Inferior parietal cortex (tissue), 1 donor: Measurements from ENCODE around the gene SIRT2.

Source experiments
- DNase-seq: peaks from one replicate; pipeline ENCODE4 v3.0.0-alpha.2; 2016; ENCODE audit errors: extremely low spot score

Gene SIRT2

DNA sequence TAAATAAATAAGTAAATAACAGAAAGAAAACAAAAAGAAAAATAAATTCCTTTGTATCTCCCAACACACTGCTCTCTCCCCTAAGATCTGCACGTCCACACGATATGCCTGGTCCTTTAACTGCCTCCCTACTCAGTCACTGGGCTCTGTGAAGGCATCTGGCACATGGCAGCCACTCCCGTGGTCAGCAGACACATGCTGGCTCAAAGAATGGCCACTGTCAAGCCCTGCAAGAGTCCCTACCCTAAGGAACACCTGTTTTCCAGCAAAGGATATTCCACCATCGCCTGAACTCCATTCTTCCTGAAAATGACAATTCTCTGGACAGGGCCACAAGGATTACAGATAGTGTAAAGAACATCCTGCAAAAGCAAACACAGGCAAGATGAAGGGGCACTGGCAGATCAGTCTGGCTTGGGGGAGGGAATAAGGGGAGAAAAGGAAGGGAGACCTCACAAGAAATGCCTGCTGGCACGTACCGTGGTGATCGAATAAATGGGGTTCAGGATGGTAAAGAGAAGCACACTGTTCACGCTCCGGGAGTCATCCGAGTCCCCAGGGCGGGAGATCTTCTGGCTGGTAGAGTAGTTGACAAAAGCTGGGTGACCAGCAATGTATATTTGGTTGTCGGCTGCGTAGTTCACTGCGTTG, 53.9 kb downstream of the SIRT2 start:
- DNase-seq: no peak

DNA sequence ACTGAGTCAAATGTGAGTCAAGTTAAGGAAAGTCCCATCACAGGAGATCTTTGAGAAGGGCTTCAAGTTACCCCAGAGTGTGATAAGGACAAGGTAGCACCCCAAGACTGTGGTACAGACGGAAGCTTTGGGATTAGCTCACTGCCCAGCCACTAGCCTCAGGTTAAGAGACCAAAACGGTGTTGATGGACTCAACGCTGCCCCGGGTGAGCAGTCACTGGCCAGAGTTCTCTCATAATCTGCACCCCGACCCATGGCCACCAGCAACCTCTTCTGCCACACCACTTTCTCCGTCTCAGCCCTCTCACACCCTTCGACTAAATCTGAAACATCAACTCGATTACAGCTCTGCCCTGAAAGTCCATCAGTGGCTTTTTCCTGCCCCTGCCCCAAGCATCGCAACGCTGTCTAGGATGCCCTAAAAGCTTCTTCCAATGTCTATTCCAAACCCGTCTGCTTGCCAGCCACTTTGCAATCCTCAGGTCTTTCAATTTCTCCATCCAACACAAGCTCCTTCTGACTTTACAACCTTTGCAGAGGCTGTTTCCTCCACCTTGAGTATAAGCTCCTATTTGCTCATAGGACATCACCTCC, 55.2 kb downstream of the SIRT2 start:
- no peak for DNase-seq

DNA sequence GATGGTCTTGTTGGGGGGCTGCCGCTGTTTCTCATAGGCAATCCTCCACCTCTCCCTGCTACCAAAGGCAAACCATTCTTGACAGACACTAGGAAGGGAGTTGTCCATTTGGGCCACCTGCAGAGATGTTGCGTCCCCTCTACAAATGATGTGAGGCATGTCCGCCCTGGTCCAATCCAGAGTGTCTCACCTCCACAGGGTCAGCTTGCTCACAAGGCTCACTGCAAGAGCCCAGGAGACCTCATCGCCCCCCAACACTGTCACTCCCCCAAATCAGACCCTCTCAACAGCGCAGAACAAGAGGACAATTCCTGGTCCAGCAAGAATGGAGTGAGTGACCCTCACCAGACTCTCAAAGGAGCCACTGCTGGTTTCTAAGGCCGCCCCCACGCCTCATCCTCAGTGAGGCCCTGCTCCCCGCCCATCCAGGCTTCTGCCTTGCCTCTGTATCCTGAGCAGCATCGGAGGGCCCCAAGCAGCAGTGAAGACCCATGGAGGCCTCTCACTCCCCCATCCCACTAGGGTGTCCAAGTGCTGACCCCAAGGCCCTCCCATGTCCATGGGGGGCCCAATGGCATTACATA, 56.2 kb downstream of the SIRT2 start:
- DNase-seq: no peak

DNA sequence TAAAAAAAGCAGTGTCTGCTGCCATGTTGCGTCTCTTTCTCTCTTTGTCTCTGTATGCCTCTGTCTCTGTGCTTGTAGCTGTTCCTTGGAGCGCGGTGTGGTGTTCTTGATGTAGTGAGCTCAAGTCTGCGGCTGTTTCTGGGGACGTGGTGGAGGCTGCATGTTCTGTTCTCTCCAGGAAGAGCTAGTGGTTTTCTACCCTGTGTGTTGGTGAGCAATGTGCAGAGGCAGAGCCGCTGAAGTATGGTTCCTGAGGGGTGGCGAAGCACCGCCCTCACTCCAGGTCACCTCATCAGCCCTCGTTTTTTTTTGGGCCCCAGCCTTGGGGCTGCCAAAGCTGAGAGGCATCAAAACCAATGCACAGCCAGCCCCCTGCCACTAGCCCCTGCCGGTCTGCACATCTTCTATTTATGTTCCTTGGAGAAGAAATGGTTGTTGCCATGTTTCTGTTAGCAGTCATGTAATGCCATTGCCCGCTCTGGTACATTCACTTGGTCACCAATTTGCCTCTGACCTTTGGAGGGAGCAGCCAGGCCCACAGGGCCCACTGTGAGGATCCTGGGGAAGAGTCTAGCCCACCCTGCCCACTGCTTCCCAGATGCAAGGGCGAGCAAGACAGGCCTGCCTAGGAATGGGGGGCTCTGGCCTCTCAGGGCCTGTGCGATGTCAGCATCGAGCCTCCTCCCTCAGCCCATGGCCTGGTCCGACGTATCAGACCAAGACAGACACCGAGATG, 56.8 kb downstream of the SIRT2 start:
- DNase-seq: no peak

DNA sequence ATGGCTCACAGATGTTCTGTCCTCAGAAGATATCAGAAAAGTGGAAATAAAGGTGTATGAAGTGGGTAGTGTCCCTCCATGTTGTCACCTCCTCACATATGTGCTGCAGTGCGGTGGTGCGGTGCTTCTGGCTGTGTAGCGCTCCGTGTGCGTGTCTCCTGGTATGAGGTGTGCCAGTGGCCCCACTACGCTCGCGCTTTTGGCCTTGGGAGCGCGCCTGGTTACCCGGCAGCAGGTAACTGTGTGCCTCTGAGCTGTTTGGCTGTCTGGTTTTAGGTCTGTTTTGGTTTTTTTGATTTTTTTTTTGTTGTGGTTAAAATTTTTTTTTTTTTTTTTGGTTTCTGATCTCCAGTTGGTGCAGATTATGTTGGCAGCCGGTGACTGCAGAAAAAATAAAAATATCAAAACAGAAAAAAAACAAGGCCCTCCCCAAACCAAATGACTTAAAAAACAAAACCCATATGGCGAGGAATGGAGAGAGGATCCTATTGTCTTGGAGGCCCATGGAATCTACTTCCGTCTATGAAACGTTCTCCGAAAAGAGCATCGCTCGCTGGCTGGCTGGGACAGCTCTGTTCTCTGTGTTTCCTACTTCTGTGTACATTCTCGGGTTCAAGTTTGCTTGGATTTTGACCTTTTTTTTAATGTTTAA, 57.5 kb downstream of the SIRT2 start:
- DNase-seq: no peak

DNA sequence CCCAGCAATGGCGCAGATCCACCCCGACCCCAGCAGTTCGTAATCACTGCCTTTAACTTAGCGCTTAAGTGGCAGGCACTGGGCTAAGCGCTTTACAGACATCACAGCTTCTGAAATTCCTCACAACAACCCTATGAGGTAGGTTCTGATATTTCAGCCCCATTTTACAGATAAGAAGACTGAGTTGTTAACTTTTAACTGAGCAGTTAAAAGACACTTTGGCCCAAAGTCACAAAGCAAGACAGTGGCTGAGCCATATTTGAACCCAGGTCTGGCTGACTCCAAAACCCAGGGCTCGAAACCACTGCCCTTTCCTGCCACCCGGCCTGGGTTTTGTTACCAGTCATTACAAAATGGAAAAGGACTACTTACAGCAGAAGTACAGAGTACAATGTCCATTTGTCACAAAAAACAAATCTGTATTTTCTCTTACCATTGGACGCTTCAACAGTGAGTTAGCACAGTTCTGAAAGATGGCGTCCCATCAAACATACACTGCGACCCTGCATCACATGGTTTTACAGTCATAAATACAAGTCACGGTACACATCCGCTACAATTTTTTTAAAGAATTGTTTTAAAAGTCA, 58.1 kb downstream of the SIRT2 start:
- no peak for DNase-seq

DNA sequence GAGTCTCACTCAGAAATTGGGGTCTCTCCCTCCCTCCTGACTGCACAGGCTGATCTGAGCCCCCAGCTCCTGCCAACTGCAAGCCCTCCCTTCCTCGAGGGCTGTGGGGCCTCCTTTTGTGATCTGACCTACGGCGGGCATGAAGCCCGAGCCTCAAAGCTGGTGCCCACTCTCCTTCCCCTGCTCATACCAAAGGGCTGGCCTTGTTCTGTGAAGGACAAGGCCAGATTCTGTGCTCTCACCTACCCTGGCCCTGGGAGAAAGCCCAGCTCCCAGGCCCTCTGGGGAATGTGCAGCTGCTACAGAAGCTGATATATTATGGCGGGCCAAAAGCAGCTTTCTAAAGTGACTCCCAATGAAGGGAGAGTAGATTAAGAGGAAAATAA, 58.8 kb downstream of the SIRT2 start:
- no peak for DNase-seq

DNA sequence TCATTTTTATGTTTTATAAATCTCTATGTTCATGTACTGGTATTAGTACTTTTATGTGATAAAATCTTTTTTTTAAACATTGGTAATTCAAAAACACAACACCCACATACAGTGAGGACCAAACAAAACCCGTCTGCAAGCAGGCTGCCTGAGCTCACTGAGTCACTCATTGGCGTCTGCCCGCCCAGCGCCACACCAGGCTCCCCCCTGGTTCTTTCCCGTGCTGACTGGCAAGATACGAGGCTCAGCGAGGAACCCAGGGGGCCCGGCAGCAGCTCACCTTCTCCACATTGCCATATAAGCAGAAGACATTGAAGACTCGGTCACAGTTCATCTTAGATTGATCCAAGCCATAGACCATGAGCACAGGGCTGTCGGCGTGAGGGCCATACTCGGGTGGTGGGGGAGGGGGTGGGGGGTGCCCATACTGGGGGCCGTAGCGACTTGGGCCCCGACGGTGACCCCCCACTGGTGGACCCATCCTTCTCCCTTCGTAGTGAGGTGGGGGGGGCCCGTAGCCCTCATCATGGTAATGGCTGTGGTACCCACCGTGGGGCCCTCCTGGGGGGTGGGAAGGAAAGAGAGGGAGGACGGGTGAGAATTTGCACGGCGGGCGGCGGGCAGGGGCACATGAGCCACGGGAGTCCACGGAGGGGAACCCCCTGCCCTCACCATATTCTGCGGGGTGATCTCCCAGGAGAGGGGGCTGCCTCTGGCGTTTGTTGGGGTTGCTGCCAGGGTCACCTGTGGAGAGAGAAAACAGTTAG, 59.4 kb downstream of the SIRT2 start:
- no peak for DNase-seq

DNA sequence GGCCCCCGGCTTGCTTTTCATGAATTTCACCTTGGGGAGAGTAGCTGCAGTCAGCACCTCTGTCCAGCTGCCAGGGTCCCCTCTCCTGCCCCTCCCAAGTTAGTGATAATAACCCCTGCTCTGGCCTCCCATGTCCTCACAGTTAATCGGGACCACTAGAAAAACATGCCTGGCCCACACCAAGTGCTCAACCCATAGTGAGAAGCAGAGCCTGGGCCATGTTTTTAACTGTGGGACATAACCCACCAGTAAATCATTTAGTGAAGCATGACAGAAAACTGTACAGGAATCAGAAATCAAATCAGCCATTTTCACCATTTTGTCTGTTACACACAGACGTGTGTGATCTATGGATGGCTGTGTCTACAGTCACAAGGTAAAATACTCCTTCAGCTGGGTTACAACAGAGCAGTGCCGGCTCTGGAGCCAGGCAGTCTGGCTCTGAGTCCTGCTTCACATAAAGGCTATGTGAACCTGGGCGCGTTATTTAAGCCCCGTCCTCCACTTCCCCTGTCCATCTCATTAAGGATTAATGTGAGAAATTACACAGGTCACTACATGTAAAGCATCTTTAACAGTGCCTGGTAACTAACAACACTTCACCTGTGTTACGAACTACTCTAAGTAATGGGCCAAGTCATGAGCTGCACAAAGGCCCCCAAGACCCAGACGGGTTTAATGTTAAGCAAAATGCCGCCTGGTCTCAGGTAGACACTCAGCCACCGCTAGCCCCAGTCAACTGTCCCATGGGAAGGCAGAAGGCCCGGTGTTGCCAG, 60.2 kb downstream of the SIRT2 start:
- DNase-seq: no peak

DNA sequence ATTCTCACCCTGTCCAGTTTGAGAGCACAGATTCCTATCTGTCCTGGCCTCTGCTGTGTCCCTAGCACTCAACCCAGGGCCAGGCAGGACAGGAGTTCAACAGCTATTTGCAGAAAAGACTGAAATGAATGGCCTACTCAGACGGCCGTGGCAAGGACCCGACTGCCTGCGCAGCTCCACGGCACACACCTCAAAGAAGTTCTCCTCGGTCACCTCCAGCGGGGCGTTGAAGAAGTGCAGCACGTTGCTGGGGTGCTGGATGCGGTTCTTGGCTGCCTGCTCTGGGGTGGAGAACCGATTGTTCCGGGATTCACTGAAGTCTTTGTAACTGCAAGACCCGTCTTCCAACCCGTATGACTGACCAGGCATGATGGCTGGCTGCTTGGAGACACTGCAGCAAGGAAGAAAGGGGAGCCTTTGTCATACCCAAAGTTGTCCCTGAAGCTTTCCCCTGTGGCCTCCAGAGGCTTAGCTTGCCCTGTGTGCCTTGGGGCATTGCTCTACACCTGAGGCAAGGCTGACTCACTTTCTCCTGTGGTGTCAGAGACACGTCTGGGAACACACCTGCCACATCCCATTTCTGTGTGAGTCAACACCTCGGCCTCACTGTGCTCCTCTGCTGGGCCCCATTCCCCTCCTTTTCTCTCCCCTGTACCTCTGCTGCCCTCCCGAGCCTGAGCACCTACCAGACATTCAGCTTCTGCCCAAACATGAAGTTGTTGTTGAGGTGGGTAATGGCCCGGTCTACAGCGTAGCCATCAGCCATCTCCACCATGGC, 61.0 kb downstream of the SIRT2 start:
- DNase-seq: no peak

DNA sequence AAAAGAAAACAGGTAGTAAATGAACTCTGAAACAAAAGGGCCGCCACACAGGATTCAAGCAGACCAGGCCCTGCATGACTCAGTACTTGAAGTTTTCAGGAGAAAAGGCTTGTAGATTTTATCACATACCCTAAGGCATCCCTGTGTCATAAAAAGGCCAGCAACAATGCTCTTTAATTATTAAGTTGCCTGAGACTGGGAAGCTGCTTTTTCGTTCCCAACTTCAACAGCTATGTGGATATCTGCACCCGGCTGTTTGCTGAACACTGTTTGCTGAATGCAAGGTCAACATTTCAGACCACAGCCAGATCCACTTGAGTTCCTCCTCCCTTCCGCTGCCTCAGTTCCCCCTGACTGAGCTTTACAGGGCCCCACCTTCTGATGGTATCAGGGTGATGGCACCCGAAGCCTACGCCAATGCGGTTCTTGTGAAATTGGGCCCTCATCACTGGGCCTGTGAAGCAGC, 61.7 kb downstream of the SIRT2 start:
- DNase-seq: no peak

DNA sequence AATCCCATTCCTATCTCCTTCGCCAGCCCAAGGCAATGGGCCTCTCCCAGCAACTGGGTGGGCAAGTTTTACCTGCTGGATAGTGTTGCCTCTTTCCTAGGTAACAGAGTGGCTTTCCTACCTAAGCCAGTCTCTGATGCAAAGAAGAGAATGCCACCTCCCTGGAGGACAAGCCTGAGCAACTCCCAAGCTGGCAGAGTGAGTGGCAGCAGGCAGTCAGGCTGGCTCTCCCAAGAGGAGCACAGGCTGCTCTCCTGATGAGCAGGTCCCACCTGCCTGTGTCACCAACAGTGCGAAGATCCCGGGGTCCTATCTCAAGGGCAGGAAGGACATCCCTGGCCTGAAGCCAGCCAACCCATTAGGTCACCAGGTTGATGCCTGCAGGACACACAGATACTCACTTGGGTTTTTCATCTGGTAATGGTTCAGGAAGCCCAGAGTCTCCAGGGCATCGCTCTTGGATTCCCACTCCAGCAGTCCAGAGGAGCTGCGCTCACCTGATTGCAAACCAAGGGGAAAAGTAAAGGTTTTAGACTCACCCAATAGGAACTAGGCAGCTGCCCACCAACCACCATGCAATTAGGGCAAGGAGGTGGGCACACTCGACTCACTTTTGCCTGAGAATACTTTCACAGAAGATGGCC, 62.3 kb downstream of the SIRT2 start:
- DNase-seq: no peak

DNA sequence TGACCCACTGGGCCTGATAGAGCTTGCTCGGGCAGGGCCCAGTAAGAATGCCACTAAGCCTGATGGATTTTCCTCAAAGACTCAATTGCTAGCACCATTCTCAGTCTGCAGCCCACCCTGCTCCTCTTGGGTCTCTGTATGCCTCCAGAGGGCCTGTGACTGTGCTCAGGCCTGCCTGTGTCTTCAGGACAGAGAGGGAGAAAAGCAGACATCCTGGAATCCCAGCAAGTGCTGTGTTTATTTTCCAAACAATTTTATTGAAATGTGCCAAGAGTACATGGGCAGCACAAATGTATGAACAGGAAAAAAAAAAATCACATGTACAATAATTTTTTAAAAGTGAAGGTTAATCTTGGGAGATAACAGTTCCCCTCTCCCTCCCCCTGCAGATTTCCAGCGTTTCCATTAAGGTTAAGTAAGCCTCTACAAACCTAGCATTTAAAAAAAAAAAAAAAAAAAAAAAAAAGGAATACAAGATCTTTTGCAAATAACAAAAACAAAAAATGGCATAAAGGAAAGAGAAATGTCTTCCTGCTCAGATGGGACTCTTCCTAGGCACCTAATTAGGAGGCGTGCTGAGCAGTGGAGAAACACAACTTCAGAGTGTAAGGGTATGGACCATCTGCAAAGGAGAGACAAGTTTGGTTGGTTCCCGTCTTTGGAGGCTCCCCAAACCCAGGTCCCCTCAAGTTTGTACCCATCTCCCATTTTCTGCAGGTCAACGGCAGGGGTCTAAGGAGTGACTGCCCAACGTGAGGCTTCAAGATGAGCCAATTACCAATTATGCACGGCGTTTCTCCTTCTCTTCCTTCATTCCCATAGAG, 63.0 kb downstream of the SIRT2 start:
- no peak for DNase-seq

DNA sequence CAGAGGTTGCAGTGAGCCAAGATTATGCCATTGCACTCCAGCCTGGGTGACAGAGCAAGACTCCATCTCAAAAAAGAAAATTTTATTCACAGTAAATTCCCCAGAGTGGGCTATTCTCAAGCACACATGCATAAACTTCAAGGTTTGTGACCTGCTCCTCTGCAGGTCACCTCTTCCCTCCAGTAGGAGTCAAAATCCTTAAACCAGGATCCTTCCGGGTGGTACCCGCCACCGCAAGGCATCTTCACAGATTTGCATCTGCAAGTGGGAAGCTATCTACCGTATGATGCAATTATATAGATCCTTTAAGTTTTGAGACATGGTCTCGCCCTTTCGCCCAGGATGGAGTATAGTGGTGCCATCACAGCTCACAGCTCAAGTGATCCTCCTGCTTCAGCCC, 64.8 kb downstream of the SIRT2 start:
- DNase-seq: no peak

DNA sequence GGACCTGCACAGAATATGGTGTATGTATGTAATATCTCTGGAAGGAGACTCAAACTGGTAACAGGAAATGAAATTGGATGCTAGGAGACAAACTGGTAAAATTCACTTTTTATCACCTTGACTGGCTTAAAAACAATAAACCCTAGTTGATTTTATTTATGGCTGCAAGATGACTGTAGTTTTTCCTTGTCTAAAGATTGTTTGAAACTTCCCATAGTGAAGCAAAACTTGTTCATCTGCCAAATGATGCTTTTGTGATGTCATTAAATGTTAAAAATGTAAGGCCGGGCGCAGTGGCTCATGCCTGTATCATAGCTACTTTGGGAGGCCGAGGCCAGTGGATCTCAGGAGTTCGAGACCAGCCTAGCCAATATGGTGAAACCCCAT, 65.3 kb downstream of the SIRT2 start:
- DNase-seq: no peak

DNA sequence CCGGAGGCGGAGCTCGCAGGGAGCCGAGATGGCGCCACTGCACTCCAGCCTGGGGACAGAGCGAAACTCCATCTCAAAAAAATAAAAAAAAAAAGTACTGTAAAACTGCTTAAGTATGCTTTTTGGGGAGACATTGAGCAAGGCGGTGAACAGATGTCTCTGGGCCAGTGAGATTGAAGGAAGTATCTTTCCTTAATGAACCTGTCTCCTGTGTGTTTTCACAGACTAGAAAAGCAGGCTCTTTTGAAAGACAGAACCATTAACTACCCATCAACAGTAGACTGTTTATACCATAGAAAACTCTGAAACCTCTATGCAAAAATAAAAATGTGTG, 66.4 kb downstream of the SIRT2 start:
- no peak for DNase-seq

DNA sequence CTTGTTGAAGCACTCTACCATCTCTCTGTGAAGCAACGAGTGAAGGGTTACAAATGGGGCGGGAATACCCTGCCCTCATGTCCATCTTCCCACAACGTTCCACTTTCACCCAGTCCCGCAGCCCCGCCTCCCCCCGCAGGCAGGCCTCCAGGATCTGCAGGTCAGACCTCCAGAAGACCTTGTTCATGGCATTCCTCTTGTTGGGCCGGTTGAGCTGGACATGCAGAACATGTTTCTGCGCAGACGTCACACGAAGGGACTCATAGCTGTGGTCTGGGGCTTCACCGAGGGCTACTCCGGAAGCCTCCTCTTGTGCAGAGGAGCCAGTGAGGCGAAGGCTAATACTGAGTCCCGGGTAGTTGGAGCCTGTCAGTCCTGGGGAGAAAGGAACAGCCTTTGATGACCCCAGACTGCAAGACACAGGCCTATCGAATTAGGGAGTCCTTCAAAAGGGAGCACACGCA, 68.2 kb downstream of the SIRT2 start:
- DNase-seq: peak; percentile 5

DNA sequence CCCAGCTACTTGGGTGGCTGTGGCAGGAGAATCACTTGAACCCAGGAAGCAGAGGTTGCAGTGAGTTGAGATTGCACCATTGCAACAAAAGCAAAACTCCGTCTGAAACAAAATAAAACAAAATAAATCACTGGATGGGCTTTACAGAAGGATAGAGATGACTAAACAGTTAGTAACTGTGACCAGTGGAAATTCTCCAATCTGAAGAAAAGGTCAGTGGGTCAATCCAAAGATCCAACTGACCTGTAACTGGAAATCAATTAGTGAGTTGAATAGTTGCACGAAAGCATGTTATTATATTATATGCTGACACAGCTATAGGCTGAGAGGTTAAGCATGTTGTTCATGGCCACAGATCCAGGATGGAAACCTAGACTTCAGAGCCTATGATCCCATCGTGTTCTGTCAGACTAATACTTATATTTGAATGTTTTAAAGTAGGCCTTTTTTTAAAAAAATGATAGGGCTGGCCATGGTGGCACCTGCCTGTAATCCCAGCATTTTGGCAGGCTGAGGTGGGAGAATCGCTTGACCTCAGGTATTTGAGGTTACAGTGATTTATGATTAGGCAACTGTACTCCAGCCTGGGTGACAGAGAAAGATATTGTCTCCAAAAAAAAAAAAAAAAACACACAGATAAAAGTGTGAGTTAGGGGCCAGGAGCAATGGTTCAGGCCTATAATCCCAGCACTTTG, 69.2 kb downstream of the SIRT2 start:
- no peak for DNase-seq
